GM12801 (cell line): ENCODE results near the gene DECR2.

Experiments
- CTCF ChIP-seq: IDR thresholded peaks from one replicate; pipeline ENCODE4 v1.5.1; 2011; ENCODE audit warnings: control low read depth; ENCODE audit not compliant: insufficient read length; ENCODE audit errors: extremely low read depth

Gene DECR2

GRCh38 chr16:373848-374615, 27.7 kb upstream of the DECR2 start:
- TF ChIP-seq CTCF = no peak

- TF ChIP-seq CTCF = no peak
Measured at GRCh38 chr16:374616-374926, 27.1 kb upstream of the DECR2 start.

GRCh38 chr16:375212-375611, 26.5 kb upstream of the DECR2 start:
- no peak for TF ChIP-seq CTCF

- TF ChIP-seq CTCF = no peak
Measured at GRCh38 chr16:375927-376816, 25.5 kb upstream of the DECR2 start.

GRCh38 chr16:376817-377418, 24.8 kb upstream of the DECR2 start:
- no peak for TF ChIP-seq CTCF

GRCh38 chr16:377419-377951, 24.2 kb upstream of the DECR2 start:
- TF ChIP-seq CTCF = no peak

GRCh38 chr16:378821-379182, 22.9 kb upstream of the DECR2 start:
- TF ChIP-seq CTCF = no peak
